Endothelial cell of umbilical vein (primary cell): Measurements from ENCODE around the gene LRSAM1.

ENCODE experiments used
- CTCF ChIP-seq, 2 donors: IDR thresholded peaks; 1 replicate in 1 of 2; 2 replicates in 1 of 2; pipeline ENCODE4 v1.5.1; 2011; ENCODE audit warnings: low read length in 2 of 2, mild to moderate bottlenecking in 2 of 2, moderate library complexity in 2 of 2, control low read depth in 1 of 2, inconsistent platforms in 1 of 2, low read depth in 1 of 2; ENCODE audit not compliant: insufficient read depth in 1 of 2; ENCODE audit errors: extremely low read depth in 1 of 2
- EZH2 ChIP-seq: IDR thresholded peaks from 2 replicates; pipeline ENCODE4 v1.6.1; 2012; ENCODE audit warnings: borderline replicate concordance, low read depth, mild to moderate bottlenecking, moderate library complexity, low read length, inconsistent platforms; ENCODE audit not compliant: severe bottlenecking
- FOS ChIP-seq: IDR thresholded peaks from 2 replicates; pipeline ENCODE4 v1.6.1; 2011; ENCODE audit warnings: mild to moderate bottlenecking, low read length, moderate library complexity, borderline replicate concordance; ENCODE audit not compliant: insufficient read depth
- GATA2 ChIP-seq: IDR thresholded peaks from 2 replicates; pipeline ENCODE4 v1.7.0; 2011; ENCODE audit warnings: low read depth, mild to moderate bottlenecking, moderate library complexity, mixed read lengths, low read length; ENCODE audit not compliant: insufficient read length, insufficient read depth
- MAX ChIP-seq: IDR thresholded peaks from 2 replicates; pipeline ENCODE4 v1.6.1; 2011; ENCODE audit not compliant: insufficient read depth, insufficient read length
- POLR2A ChIP-seq: IDR thresholded peaks from 2 replicates; pipeline ENCODE4 v1.6.1; 2012; ENCODE audit warnings: low read depth, mild to moderate bottlenecking, control low read depth, low read length
- POLR2AphosphoS5 ChIP-seq: IDR thresholded peaks from 2 replicates; pipeline ENCODE4 v1.6.1; 2012; ENCODE audit warnings: low read depth, mild to moderate bottlenecking, control low read depth, low read length, moderate library complexity; ENCODE audit not compliant: insufficient read depth

- TF ChIP-seq POLR2A = peak; percentile 51
- TF ChIP-seq CTCF (IDR thresholded peaks at IDR 0.05; ENCODE audit: extremely low read depth in 1 of 2, insufficient read depth in 1 of 2, low read depth in 1 of 2, low read length in 2 of 2) = no peak
- TF ChIP-seq POLR2AphosphoS5 = no peak
- no peak for TF ChIP-seq EZH2
- TF ChIP-seq MAX = no peak
- no peak for TF ChIP-seq FOS
- no peak for TF ChIP-seq GATA2
Observed at GRCh38 chr9:127448112-127448805, 3.1 kb upstream of the LRSAM1 start.
